Prostate gland (tissue), 2 donors: ENCODE measurements around the gene CSF2. TPM values are rescaled to one million over a fixed set of nuclear protein-coding genes. Genes with fewer than 3 reads are reported as not detected.

Experiments used
- DNase-seq: peaks from one replicate; pipeline ENCODE4 v3.0.0-alpha.2; 2019; ENCODE audit warnings: low spot score
- H3K27ac ChIP-seq, 2 donors: fragments of 200-600 bp; sonication (generic); 2 replicates each; pipeline ENCODE4 v1.5.1; 2017 to 2019
- H3K27me3 ChIP-seq: fragments of 200-600 bp; sonication (generic); replicated peaks from 2 replicates; pipeline ENCODE4 v1.5.1; 2019; ENCODE audit not compliant: insufficient read depth
- H3K36me3 ChIP-seq, 2 donors: fragments of 200-600 bp; sonication (generic); 1 replicate in 1 of 2; 2 replicates in 1 of 2; pipeline versions ENCODE4 v1.5.1 to v1.8.1; 2017 to 2019
- H3K4me1 ChIP-seq: fragments of 200-600 bp; sonication (generic); replicated peaks from 2 replicates; pipeline ENCODE4 v1.5.1; 2019
- H3K4me3 ChIP-seq, 2 donors: fragments of 200-600 bp; sonication (generic); 2 replicates each; pipeline ENCODE4 v1.5.1; 2017 to 2019
- H3K9me3 ChIP-seq: fragments of 200-600 bp; sonication (generic); 2 replicates; pipeline ENCODE4 v1.5.1; 2017
- CTCF ChIP-seq, 4 experiments: fragments of 200-600 bp in 2 of 4; fragments of 450-650 bp in 2 of 4; sonication (generic) in 2 of 4; IDR thresholded peaks; 1 replicate in 3 of 4; 2 replicates in 1 of 4; pipeline ENCODE4 v1.5.1; 2016 to 2019; ENCODE audit warnings: antibody characterized with exemption in 4 of 4, mild to moderate bottlenecking in 2 of 4, moderate library complexity in 2 of 4
- POLR2A ChIP-seq: fragments of 450-650 bp; IDR thresholded peaks from one replicate; pipeline ENCODE4 v1.6.1; 2016; ENCODE audit warnings: antibody characterized with exemption, mild to moderate bottlenecking
- POLR2AphosphoS5 ChIP-seq: sonication (generic); formaldehyde crosslinking; IDR thresholded peaks from one replicate; pipeline ENCODE4 v1.6.1; 2017; ENCODE audit warnings: antibody characterized with exemption
- WGBS: methylation state at CpG from one replicate; pipeline ENCODE4 v1.1.5; 2018; 5-methylcytosine and 5-hydroxymethylcytosine counted together
- intact Hi-C: fragments of 100-400 bp; cut with DNase I; formaldehyde crosslinking; loops from one replicate; pipeline ENCODE4 v1.14.2; 2022
- total RNA-seq, 2 donors: library from RNA; depleted of rRNA; stranded (reverse); fragments of >200 nt; gene quantifications; one replicate each; pipeline ENCODE4 v1.1.0, GENCODE V29; 2016

Gene CSF2
- total RNA-seq, 2 donors from 2014 or later: not detected

GRCh38 chr5:132086277-132086794, 12.7 kb downstream of the CSF2 start:
- Histone ChIP-seq H3K4me1 (no peaks in the 10 kb centered on the region), H3K4me3 (no peak overlapping the region), H3K27me3 (no peaks in the 10 kb centered on the region), H3K36me3 (no peaks in the 10 kb centered on the region), H3K9me3 (no peaks in the 10 kb centered on the region), H3K27ac (no peak overlapping the region)
- no peak for DNase-seq
- intact Hi-C loops: no loop called here
- WGBS: 23% methylated on average over 2 of the region's 2 CpGs
- TF ChIP-seq CTCF (IDR thresholded peaks at IDR 0.05) (no peak), POLR2A (no peak), POLR2AphosphoS5 (no peak)

- H3K9me3 ChIP-seq: no peaks in the 10 kb centered on the region
- H3K27ac ChIP-seq: no peak overlapping the region
- H3K36me3 ChIP-seq: no peaks in the 10 kb centered on the region
- intact Hi-C loops: no loop called here
- no peak overlapping the region for H3K4me3 ChIP-seq
- no peaks in the 10 kb centered on the region for H3K4me1 ChIP-seq
- no peak for DNase-seq
- TF ChIP-seq POLR2AphosphoS5 (no peak), POLR2A (no peak), CTCF (IDR thresholded peaks at IDR 0.05) (no peak)
- H3K27me3 ChIP-seq: no peaks in the 10 kb centered on the region
- WGBS: 83% methylated on average over 6 of the region's 6 CpGs
These were observed 13.6 kb downstream of the CSF2 start for GRCh38 chr5:132087176-132087575.

GRCh38 chr5:132087661-132088060, 14.1 kb downstream of the CSF2 start:
- 92% methylated on average over 8 of the region's 8 CpGs for WGBS
- no peak for DNase-seq
- Histone ChIP-seq H3K36me3 (no peaks in the 10 kb centered on the region), H3K27ac (no peak overlapping the region), H3K9me3 (no peaks in the 10 kb centered on the region), H3K4me1 (no peaks in the 10 kb centered on the region), H3K27me3 (no peaks in the 10 kb centered on the region), H3K4me3 (no peak overlapping the region)
- intact Hi-C loops: no loop called here
- TF ChIP-seq POLR2A (no peak), POLR2AphosphoS5 (no peak), CTCF (IDR thresholded peaks at IDR 0.05) (no peak)

GRCh38 chr5:132089363-132089762, 15.8 kb downstream of the CSF2 start:
- no peak overlapping the region for H3K27ac ChIP-seq
- no peaks in the 10 kb centered on the region for H3K4me1 ChIP-seq
- 87% methylated on average over 1 of the region's 1 CpG for WGBS
- no peaks in the 10 kb centered on the region for H3K27me3 ChIP-seq
- H3K4me3 ChIP-seq: no peak overlapping the region
- no peaks in the 10 kb centered on the region for H3K36me3 ChIP-seq
- no peak for DNase-seq
- intact Hi-C loops: no loop called here
- no peaks in the 10 kb centered on the region for H3K9me3 ChIP-seq
- TF ChIP-seq CTCF (IDR thresholded peaks at IDR 0.05) (no peak), POLR2AphosphoS5 (no peak)

- H3K27me3 ChIP-seq: no peaks in the 10 kb centered on the region
- TF ChIP-seq CTCF (IDR thresholded peaks at IDR 0.05) (no peak), POLR2A (no peak), POLR2AphosphoS5 (no peak)
- no peak overlapping the region for H3K4me3 ChIP-seq
- intact Hi-C loops: no loop called here
- no peaks in the 10 kb centered on the region for H3K9me3 ChIP-seq
- no peak overlapping the region for H3K27ac ChIP-seq
- no peaks in the 10 kb centered on the region for H3K36me3 ChIP-seq
- H3K4me1 ChIP-seq: no peaks in the 10 kb centered on the region
- no peak for DNase-seq
These were observed 16.5 kb downstream of the CSF2 start for GRCh38 chr5:132090107-132090506.
